GM18498 (cell line): Measurements from ENCODE around the gene TOX2.

Source experiments
- ATAC-seq: cut with Tn5 transposase; IDR thresholded peaks from one replicate; pipeline ENCODE4 v1.9.1; 2021; ENCODE audit warnings: mild to moderate bottlenecking, moderate library complexity; ENCODE audit not compliant: unreplicated experiment

TOX2 gene

GRCh38 chr20:43994486-43995100, 79.9 kb downstream of the TOX2 start:
- ATAC-seq, result no peak

- no peak for ATAC-seq
These were observed 81.0 kb downstream of the TOX2 start for GRCh38 chr20:43995645-43996044.

- ATAC-seq, result no peak
These were observed 81.7 kb downstream of the TOX2 start for GRCh38 chr20:43996240-43996930.

- ATAC-seq, result no peak
These were observed 85.2 kb downstream of the TOX2 start for GRCh38 chr20:43999848-44000247.

GRCh38 chr20:44001667-44002596, 87.3 kb downstream of the TOX2 start:
- peak; percentile 61 for ATAC-seq

- no peak for ATAC-seq
These were observed 88.2 kb downstream of the TOX2 start for GRCh38 chr20:44002861-44003260.

GRCh38 chr20:44003609-44004008, 89.0 kb downstream of the TOX2 start:
- ATAC-seq, result no peak

- ATAC-seq, result no peak
These were observed 89.8 kb downstream of the TOX2 start for GRCh38 chr20:44004306-44004915.

GRCh38 chr20:44005661-44006060, 91.0 kb downstream of the TOX2 start:
- ATAC-seq, result no peak

GRCh38 chr20:44006126-44006525, 91.5 kb downstream of the TOX2 start:
- ATAC-seq, result no peak

- ATAC-seq, result no peak
These were observed 91.9 kb downstream of the TOX2 start for GRCh38 chr20:44006578-44006977.

- no peak for ATAC-seq
These were observed 94.4 kb downstream of the TOX2 start for GRCh38 chr20:44008806-44009678.

- ATAC-seq, result no peak
These were observed 95.0 kb downstream of the TOX2 start for GRCh38 chr20:44009679-44009992.

GRCh38 chr20:44010162-44010704, 95.6 kb downstream of the TOX2 start:
- ATAC-seq, result no peak

GRCh38 chr20:44011251-44011940, 96.7 kb downstream of the TOX2 start:
- ATAC-seq, result no peak

GRCh38 chr20:44012466-44013226, 98.0 kb downstream of the TOX2 start:
- ATAC-seq, result no peak

- ATAC-seq, result no peak
These were observed 100.4 kb downstream of the TOX2 start for GRCh38 chr20:44014807-44015732.

- ATAC-seq, result no peak
These were observed 101.1 kb downstream of the TOX2 start for GRCh38 chr20:44015733-44016103.
